OCI-LY1 (cell line): ENCODE data around the gene MYOM1.

Source experiments
- H2AFZ ChIP-seq: fragments of 200-600 bp; sonication (generic), shearing (Covaris generic); 2 replicates; pipeline ENCODE4 v1.6.0; 2014; ENCODE audit warnings: antibody characterized with exemption, mild to moderate bottlenecking, low read length
- H3F3A ChIP-seq: fragments of 200-600 bp; sonication (generic), shearing (Covaris generic); 2 replicates; pipeline ENCODE4 v1.6.0; 2014; ENCODE audit warnings: mild to moderate bottlenecking, antibody characterized with exemption, low read length, moderate library complexity; ENCODE audit not compliant: insufficient read depth
- H3K27ac ChIP-seq: fragments of 200-600 bp; sonication (generic); 2 replicates; pipeline ENCODE4 v1.5.1; 2014; ENCODE audit warnings: low read length, mixed run types, mild to moderate bottlenecking, low read depth; ENCODE audit not compliant: poor library complexity, severe bottlenecking
- H3K27me3 ChIP-seq: fragments of 200-600 bp; sonication (generic); 2 replicates; pipeline ENCODE4 v1.6.0; 2014; ENCODE audit warnings: antibody characterized with exemption, mild to moderate bottlenecking, low read length, moderate library complexity; ENCODE audit not compliant: insufficient read depth
- H3K36me3 ChIP-seq: fragments of 200-600 bp; sonication (generic); 2 replicates; pipeline ENCODE4 v1.6.1; 2014; ENCODE audit warnings: mild to moderate bottlenecking, antibody characterized with exemption, low read length, moderate library complexity, mixed read lengths; ENCODE audit not compliant: insufficient read depth
- H3K4me1 ChIP-seq: fragments of 200-600 bp; sonication (generic); 2 replicates; pipeline ENCODE4 v1.5.1; 2014; ENCODE audit warnings: mild to moderate bottlenecking, low read length, moderate library complexity; ENCODE audit not compliant: insufficient read depth, severe bottlenecking
- H3K4me2 ChIP-seq: fragments of 200-600 bp; sonication (generic), shearing (Covaris generic); 2 replicates; pipeline ENCODE4 v1.6.1; 2014; ENCODE audit warnings: low read length
- H3K4me3 ChIP-seq: fragments of 200-600 bp; sonication (generic); 2 replicates; pipeline ENCODE4 v1.5.1; 2014; ENCODE audit warnings: low read length, low read depth, mild to moderate bottlenecking, mixed read lengths; ENCODE audit not compliant: poor library complexity, severe bottlenecking
- H3K79me2 ChIP-seq: fragments of 200-600 bp; shearing (Covaris generic); 2 replicates; pipeline ENCODE4 v1.6.1; 2016; ENCODE audit warnings: mixed run types, low read length, mixed read lengths; ENCODE audit not compliant: insufficient read depth
- H3K9ac ChIP-seq: fragments of 200-600 bp; sonication (generic), shearing (Covaris generic); 2 replicates; pipeline ENCODE4 v1.6.1; 2014; ENCODE audit warnings: mild to moderate bottlenecking, low read length, mixed read lengths
- H3K9me2 ChIP-seq: fragments of 200-600 bp; sonication (generic), shearing (Covaris generic); 2 replicates; pipeline ENCODE4 v1.6.1; 2014; ENCODE audit warnings: low read depth, mild to moderate bottlenecking, low read length, mixed read lengths
- H3K9me3 ChIP-seq: fragments of 200-600 bp; shearing (Covaris generic); 2 replicates; pipeline ENCODE4 v1.6.1; 2014; ENCODE audit warnings: low read length, mixed read lengths
- H4K20me1 ChIP-seq: fragments of 200-600 bp; sonication (generic), shearing (Covaris generic); 2 replicates; pipeline ENCODE4 v1.6.0; 2016; ENCODE audit warnings: mild to moderate bottlenecking, low read length; ENCODE audit not compliant: insufficient read depth
- EZH2 ChIP-seq: fragments of 200-600 bp; sonication (generic), shearing (Covaris generic); IDR thresholded peaks from 2 replicates; pipeline ENCODE4 v1.8.0; 2017; ENCODE audit warnings: borderline replicate concordance, mixed run types, mild to moderate bottlenecking, antibody characterized with exemption, low read length, moderate library complexity, mixed read lengths
- TF ChIP-seq, protein P1 (sequence below): fragments of 200-600 bp; sonication (generic), shearing (Covaris generic); IDR thresholded peaks from 2 replicates; pipeline ENCODE4 v1.5.1; 2017; ENCODE audit warnings: mild to moderate bottlenecking, antibody characterized with exemption, low read length, moderate library complexity, mixed read lengths

Gene MYOM1

DNA sequence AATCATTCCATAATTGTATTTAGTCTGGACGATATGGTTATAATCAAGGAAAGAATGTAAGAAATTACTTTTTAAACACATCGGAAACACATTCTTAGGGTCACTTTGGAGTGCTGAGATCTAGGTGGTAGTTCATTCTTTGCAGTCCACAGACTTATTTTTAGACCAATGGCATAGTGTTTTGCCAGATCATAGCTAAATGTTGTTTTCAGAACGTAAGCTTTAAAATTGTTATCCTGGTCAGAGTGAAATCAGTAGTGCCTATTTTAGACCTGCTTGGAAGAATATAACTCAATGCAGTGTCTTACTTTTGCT is 32.2 kb upstream of the MYOM1 start:
- H3K9me3 ChIP-seq: no peaks in the 10 kb centered on the region
- H3K4me3 ChIP-seq: no peak overlapping the region
- H3K79me2 ChIP-seq: peaks cover 40% of the 10 kb centered on the region
- H3K4me2 ChIP-seq: no peak overlapping the region
- H3K36me3 ChIP-seq: peaks cover 51% of the 10 kb centered on the region
- no peaks in the 10 kb centered on the region for H3K9me2 ChIP-seq
- H3K27ac ChIP-seq: no peak overlapping the region
- no peak for TF ChIP-seq EZH2
- TF ChIP-seq, protein P1, sequence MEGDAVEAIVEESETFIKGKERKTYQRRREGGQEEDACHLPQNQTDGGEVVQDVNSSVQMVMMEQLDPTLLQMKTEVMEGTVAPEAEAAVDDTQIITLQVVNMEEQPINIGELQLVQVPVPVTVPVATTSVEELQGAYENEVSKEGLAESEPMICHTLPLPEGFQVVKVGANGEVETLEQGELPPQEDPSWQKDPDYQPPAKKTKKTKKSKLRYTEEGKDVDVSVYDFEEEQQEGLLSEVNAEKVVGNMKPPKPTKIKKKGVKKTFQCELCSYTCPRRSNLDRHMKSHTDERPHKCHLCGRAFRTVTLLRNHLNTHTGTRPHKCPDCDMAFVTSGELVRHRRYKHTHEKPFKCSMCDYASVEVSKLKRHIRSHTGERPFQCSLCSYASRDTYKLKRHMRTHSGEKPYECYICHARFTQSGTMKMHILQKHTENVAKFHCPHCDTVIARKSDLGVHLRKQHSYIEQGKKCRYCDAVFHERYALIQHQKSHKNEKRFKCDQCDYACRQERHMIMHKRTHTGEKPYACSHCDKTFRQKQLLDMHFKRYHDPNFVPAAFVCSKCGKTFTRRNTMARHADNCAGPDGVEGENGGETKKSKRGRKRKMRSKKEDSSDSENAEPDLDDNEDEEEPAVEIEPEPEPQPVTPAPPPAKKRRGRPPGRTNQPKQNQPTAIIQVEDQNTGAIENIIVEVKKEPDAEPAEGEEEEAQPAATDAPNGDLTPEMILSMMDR: no peak
- no peaks in the 10 kb centered on the region for H3K27me3 ChIP-seq
- H3F3A ChIP-seq: no peaks in the 10 kb centered on the region
- no peak overlapping the region for H2AFZ ChIP-seq
- H3K9ac ChIP-seq: no peak overlapping the region
- H4K20me1 ChIP-seq: no peaks in the 10 kb centered on the region
- H3K4me1 ChIP-seq: peaks cover 21% of the 10 kb centered on the region

DNA sequence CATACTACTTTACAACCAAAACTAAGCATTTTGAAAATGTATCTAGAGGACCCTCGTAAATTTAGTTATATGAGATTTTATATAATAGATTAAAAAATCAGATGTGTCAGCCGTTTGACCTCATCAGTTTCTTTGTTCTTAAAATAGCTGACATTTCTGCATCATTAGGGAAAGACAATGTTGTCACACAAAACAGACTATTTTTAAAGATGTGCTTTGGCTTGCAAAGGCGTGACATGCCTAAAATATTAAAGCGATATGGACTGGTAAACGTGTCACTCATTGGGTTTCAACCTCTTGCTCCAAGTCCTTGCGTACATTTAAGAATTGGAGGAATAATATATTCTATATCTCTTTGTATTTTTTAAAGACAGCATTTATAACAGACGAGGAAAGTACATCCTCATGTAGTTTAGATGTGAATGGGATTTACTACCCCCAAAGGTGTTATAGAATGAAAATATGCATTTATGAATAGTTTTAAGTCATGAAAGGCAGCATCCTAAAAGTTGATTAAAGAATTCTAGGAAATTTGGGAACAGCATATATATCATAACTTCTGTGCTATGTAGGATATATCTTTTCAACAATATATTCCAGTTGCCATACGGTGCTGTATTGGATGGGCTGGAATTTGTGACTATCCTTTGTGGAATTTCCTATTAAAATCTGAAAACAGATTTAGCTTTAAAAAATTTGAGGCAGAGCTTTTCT is 31.6 kb upstream of the MYOM1 start:
- Histone ChIP-seq H2AFZ (no peak overlapping the region), H3K9me2 (no peaks in the 10 kb centered on the region), H3F3A (no peaks in the 10 kb centered on the region), H3K79me2 (peaks cover 40% of the 10 kb centered on the region), H3K9ac (no peak overlapping the region), H3K4me3 (no peak overlapping the region), H3K4me1 (peaks cover 26% of the 10 kb centered on the region), H3K9me3 (no peaks in the 10 kb centered on the region), H3K27me3 (no peaks in the 10 kb centered on the region), H3K4me2 (no peak overlapping the region), H4K20me1 (no peaks in the 10 kb centered on the region), H3K27ac (no peak overlapping the region), H3K36me3 (peaks cover 46% of the 10 kb centered on the region)
- no peak for TF ChIP-seq EZH2
- TF ChIP-seq, protein P1: no peak

DNA sequence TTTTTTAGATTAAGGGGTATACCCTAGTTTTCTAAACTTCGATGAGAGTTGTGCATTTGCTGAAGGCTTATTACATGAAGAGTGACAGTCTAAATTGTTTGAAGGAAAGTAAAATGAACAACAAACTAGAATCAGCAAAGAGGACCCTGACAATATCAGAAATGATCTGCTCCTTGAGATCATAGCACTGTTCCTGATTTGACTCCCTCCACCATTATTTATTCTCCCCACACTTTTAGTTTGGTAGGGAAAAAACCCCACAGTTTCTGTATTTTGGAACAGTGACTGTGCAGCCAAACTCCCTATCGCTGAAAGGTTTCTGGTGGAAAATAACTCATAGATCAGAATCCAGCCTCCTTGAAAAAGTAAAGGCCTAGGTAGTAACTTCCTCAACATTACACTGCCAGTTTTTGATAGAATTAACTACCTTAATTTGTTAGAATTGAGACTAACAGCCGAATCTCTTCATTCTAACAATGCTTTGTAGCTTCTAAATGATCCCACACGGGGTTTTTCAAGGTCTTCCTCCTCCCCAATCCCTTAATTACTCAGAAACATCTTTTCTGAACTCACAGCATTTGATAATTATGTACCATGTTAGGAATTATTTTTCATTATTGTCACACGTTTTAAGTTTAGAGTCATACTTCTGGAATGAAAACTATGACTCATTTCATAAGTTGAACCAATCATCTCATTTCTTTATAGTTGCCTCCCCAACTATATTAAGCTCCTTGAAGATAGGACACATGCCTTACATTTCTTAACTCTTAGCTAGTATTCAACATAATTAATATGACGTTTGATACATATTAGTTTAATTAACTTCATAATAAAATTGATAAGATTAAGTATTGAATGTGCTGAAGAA is 30.7 kb upstream of the MYOM1 start:
- H3K9me3 ChIP-seq: no peaks in the 10 kb centered on the region
- no peaks in the 10 kb centered on the region for H4K20me1 ChIP-seq
- H3K4me1 ChIP-seq: peaks cover 34% of the 10 kb centered on the region
- TF ChIP-seq, protein P1: no peak
- TF ChIP-seq EZH2: no peak
- no peak overlapping the region; the same call in 1 of the 2 replicates for H3K4me2 ChIP-seq
- no peaks in the 10 kb centered on the region for H3K9me2 ChIP-seq
- H3F3A ChIP-seq: no peaks in the 10 kb centered on the region
- H3K27ac ChIP-seq: no peak overlapping the region
- peaks cover 40% of the 10 kb centered on the region for H3K79me2 ChIP-seq
- no peak overlapping the region for H3K4me3 ChIP-seq
- no peaks in the 10 kb centered on the region for H3K27me3 ChIP-seq
- H3K9ac ChIP-seq: no peak overlapping the region
- H2AFZ ChIP-seq: no peak overlapping the region
- H3K36me3 ChIP-seq: peaks cover 36% of the 10 kb centered on the region
